Liver (tissue), 9 donors: ENCODE results near the gene OR2V1. TPM values are rescaled to one million over a fixed set of nuclear protein-coding genes. Genes with fewer than 3 reads are reported as not detected.

Experiments used
- DNase-seq: peaks from one replicate; pipeline ENCODE4 v3.0.0-alpha.2; 2017; ENCODE audit warnings: low spot score
- H3K27ac ChIP-seq, 2 donors: one replicate each; pipeline ENCODE4 v1.7.0; 2013; ENCODE audit warnings: inconsistent platforms in 2 of 2, low read length in 2 of 2, control low read depth in 1 of 2, low read depth in 1 of 2, mild to moderate bottlenecking in 1 of 2
- H3K27me3 ChIP-seq, 4 donors: one replicate each; pipeline versions ENCODE4 v1.6.1 to v1.7.0; 2013; ENCODE audit warnings: low read length in 3 of 4, inconsistent platforms in 1 of 4, mild to moderate bottlenecking in 1 of 4, moderate library complexity in 1 of 4; ENCODE audit not compliant: control insufficient read depth in 4 of 4, insufficient read depth in 4 of 4
- H3K36me3 ChIP-seq, 4 donors: one replicate each; pipeline versions ENCODE4 v1.6.1 to v1.7.0; 2013; ENCODE audit warnings: low read length in 3 of 4, mild to moderate bottlenecking in 3 of 4, low read depth in 1 of 4, moderate library complexity in 1 of 4; ENCODE audit not compliant: control insufficient read depth in 4 of 4, insufficient read depth in 3 of 4
- H3K4me1 ChIP-seq, 4 donors: one replicate each; pipeline versions ENCODE4 v1.6.1 to v1.7.0; 2013; ENCODE audit warnings: low read length in 3 of 4, mild to moderate bottlenecking in 3 of 4, moderate library complexity in 1 of 4; ENCODE audit not compliant: control insufficient read depth in 4 of 4, insufficient read depth in 4 of 4
- H3K4me3 ChIP-seq, 3 donors: one replicate each; pipeline versions ENCODE4 v1.6.1 to v1.7.0; 2013; ENCODE audit warnings: low read length in 3 of 3, control low read depth in 1 of 3, low read depth in 1 of 3, mild to moderate bottlenecking in 1 of 3
- H3K9ac ChIP-seq, 2 donors: one replicate each; pipeline ENCODE4 v1.7.0; 2013; ENCODE audit warnings: low read length in 2 of 2, mild to moderate bottlenecking in 2 of 2, moderate library complexity in 2 of 2, control low read depth in 1 of 2, low read depth in 1 of 2
- H3K9me3 ChIP-seq, 4 donors: one replicate each; pipeline versions ENCODE4 v1.6.1 to v1.7.0; 2013; ENCODE audit warnings: low read length in 3 of 4; ENCODE audit not compliant: control insufficient read depth in 4 of 4
- EGR1 ChIP-seq, 2 donors: IDR thresholded peaks; 2 replicates each; pipeline ENCODE4 v1.6.1; 2016 to 2018; ENCODE audit warnings: antibody characterized with exemption in 2 of 2, low read depth in 2 of 2
- FOXA1 ChIP-seq: IDR thresholded peaks from 2 replicates; pipeline ENCODE4 v1.6.1; 2016; ENCODE audit warnings: antibody characterized with exemption
- FOXA2 ChIP-seq: IDR thresholded peaks from 2 replicates; pipeline ENCODE4 v1.6.1; 2016; ENCODE audit warnings: antibody characterized with exemption
- GABPA ChIP-seq, 2 donors: IDR thresholded peaks in 1 of 2; conservative IDR thresholded peaks in 1 of 2; 2 replicates each; pipeline ENCODE4 v1.6.1; 2016; ENCODE audit warnings: antibody characterized with exemption in 2 of 2, mild to moderate bottlenecking in 1 of 2, moderate library complexity in 1 of 2
- HNF4A ChIP-seq, 2 donors: conservative IDR thresholded peaks; 2 replicates each; pipeline ENCODE4 v1.6.1; 2016; ENCODE audit warnings: antibody characterized with exemption in 2 of 2, mild to moderate bottlenecking in 2 of 2
- HNF4G ChIP-seq: IDR thresholded peaks from 2 replicates; pipeline ENCODE4 v1.6.1; 2016; ENCODE audit warnings: antibody characterized with exemption
- JUND ChIP-seq, 2 donors: IDR thresholded peaks; 2 replicates each; pipeline ENCODE4 v1.6.1; 2016; ENCODE audit warnings: antibody characterized with exemption in 2 of 2
- NR2F2 ChIP-seq: IDR thresholded peaks from 2 replicates; pipeline ENCODE4 v1.6.1; 2016; ENCODE audit warnings: antibody characterized with exemption
- RAD21 ChIP-seq, 2 donors: IDR thresholded peaks; 2 replicates each; pipeline ENCODE4 v1.6.1; 2016; ENCODE audit warnings: antibody characterized with exemption in 2 of 2, mild to moderate bottlenecking in 2 of 2
- RXRA ChIP-seq, 2 donors: IDR thresholded peaks; 2 replicates each; pipeline ENCODE4 v1.6.1; 2017 to 2018; ENCODE audit warnings: antibody characterized with exemption in 2 of 2, mild to moderate bottlenecking in 1 of 2
- SP1 ChIP-seq: IDR thresholded peaks from 2 replicates; pipeline ENCODE4 v1.6.1; 2018; ENCODE audit warnings: antibody characterized with exemption, mild to moderate bottlenecking
- TAF1 ChIP-seq: conservative IDR thresholded peaks from 2 replicates; pipeline ENCODE4 v1.6.1; 2016; ENCODE audit warnings: antibody characterized with exemption, mild to moderate bottlenecking
- YY1 ChIP-seq: IDR thresholded peaks from 2 replicates; pipeline ENCODE4 v1.6.1; 2016; ENCODE audit warnings: antibody characterized with exemption, mild to moderate bottlenecking
- WGBS: extraction: QIAGEN DNeasy Blood & Tissue Kit; methylation state at CpG from one replicate; pipeline ENCODE4 v1.1.7; 2013; 5-methylcytosine and 5-hydroxymethylcytosine counted together
- polyA plus RNA-seq, 2 donors: library from polyadenylated mRNA; stranded (reverse) in 1 of 2; unstranded in 1 of 2; fragments of 200-250 nt in 1 of 2; fragments of >200 nt in 1 of 2; fragmentation: Nextera tagmentation in 1 of 2; extraction: Ambion mirVana in 1 of 2; gene quantifications; one replicate each; pipeline versions ENCODE4 v1.2.1 to v1.2.3, GENCODE V29; 2013 to 2015
- total RNA-seq, 2 donors: library from RNA; depleted of rRNA; stranded (reverse); fragments of >200 nt; gene quantifications; one replicate each; pipeline ENCODE4 v1.2.3, GENCODE V29; 2014
- TF ChIP-seq, protein P1 (sequence below): IDR thresholded peaks from 2 replicates; pipeline ENCODE4 v1.6.1; 2016; ENCODE audit warnings: antibody characterized with exemption
- TF ChIP-seq, protein P2 (sequence below): fragments of 150-350 bp; IDR thresholded peaks from 2 replicates; pipeline ENCODE4 v1.5.1; 2017; ENCODE audit warnings: improper control_type of control experiment, low read depth, low read length; ENCODE audit not compliant: missing input control
- TF ChIP-seq, protein P3 (sequence below): IDR thresholded peaks from 2 replicates; pipeline ENCODE4 v1.6.1; 2016; ENCODE audit warnings: antibody characterized with exemption
- TF ChIP-seq, protein P4 (sequence below): IDR thresholded peaks from 2 replicates; pipeline ENCODE4 v1.6.1; 2016; ENCODE audit warnings: antibody characterized with exemption
- TF ChIP-seq, protein P5 (sequence below): IDR thresholded peaks from 2 replicates; pipeline ENCODE4 v1.6.1; 2016; ENCODE audit warnings: antibody characterized with exemption, mild to moderate bottlenecking
- donor health status: healthy.
- donor health status: healthy.
- donor health status: healthy.
- donor health status: healthy.
- donor health status: healthy.

The OR2V1 gene
- total and polyA plus RNA-seq, 4 donors, result not detected

DNA sequence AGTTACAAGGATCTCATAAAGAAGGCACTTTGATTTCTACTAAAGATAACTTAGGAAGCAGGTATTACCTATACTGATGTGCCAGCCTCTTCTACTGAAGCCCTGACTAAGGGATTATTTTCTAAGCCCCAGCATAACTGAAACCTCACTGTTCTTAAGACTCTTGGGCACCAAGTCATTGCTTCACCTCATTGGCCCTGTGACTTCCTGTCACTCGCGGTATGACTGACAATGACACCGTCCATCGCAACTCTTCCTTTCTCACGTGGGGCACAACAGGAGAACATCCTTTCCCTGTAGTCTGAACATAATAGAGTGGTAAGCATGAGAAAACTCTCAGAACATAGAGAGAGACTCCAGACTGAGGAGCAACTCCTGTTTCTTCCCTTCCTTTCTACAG, 22.8 kb upstream of the OR2V1 start:
- peaks cover 0 to 10% (median under 1%) of the 10 kb centered on the region in 4 donors for H3K27me3 ChIP-seq
- H3K4me1 ChIP-seq, result no peaks in the 10 kb centered on the region
- H3K9ac ChIP-seq, result no peak overlapping the region
- TF ChIP-seq TAF1 (no peak), FOXA2 (no peak), RAD21 (IDR thresholded peaks at IDR 0.05) (no peak), HNF4G (no peak), GABPA (IDR thresholded peaks at IDR 0.05 in 1 of 2, conservative IDR thresholded peaks at IDR 0.05 in 1 of 2) (no peak), SP1 (no peak), EGR1 (IDR thresholded peaks at IDR 0.05; ENCODE audit: low read depth in 2 of 2) (no peak), FOXA1 (no peak), NR2F2 (no peak), JUND (IDR thresholded peaks at IDR 0.05) (no peak), YY1 (no peak)
- TF ChIP-seq, protein P1, sequence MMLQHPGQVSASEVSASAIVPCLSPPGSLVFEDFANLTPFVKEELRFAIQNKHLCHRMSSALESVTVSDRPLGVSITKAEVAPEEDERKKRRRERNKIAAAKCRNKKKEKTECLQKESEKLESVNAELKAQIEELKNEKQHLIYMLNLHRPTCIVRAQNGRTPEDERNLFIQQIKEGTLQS, result no peak
- TF ChIP-seq, protein P2, sequence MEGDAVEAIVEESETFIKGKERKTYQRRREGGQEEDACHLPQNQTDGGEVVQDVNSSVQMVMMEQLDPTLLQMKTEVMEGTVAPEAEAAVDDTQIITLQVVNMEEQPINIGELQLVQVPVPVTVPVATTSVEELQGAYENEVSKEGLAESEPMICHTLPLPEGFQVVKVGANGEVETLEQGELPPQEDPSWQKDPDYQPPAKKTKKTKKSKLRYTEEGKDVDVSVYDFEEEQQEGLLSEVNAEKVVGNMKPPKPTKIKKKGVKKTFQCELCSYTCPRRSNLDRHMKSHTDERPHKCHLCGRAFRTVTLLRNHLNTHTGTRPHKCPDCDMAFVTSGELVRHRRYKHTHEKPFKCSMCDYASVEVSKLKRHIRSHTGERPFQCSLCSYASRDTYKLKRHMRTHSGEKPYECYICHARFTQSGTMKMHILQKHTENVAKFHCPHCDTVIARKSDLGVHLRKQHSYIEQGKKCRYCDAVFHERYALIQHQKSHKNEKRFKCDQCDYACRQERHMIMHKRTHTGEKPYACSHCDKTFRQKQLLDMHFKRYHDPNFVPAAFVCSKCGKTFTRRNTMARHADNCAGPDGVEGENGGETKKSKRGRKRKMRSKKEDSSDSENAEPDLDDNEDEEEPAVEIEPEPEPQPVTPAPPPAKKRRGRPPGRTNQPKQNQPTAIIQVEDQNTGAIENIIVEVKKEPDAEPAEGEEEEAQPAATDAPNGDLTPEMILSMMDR, result no peak
- TF ChIP-seq, protein P3, sequence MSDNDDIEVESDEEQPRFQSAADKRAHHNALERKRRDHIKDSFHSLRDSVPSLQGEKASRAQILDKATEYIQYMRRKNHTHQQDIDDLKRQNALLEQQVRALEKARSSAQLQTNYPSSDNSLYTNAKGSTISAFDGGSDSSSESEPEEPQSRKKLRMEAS, result no peak
- TF ChIP-seq, protein P4, sequence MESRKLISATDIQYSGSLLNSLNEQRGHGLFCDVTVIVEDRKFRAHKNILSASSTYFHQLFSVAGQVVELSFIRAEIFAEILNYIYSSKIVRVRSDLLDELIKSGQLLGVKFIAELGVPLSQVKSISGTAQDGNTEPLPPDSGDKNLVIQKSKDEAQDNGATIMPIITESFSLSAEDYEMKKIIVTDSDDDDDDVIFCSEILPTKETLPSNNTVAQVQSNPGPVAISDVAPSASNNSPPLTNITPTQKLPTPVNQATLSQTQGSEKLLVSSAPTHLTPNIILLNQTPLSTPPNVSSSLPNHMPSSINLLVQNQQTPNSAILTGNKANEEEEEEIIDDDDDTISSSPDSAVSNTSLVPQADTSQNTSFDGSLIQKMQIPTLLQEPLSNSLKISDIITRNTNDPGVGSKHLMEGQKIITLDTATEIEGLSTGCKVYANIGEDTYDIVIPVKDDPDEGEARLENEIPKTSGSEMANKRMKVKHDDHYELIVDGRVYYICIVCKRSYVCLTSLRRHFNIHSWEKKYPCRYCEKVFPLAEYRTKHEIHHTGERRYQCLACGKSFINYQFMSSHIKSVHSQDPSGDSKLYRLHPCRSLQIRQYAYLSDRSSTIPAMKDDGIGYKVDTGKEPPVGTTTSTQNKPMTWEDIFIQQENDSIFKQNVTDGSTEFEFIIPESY, result no peak
- H3K36me3 ChIP-seq, result no peaks in the 10 kb centered on the region
- WGBS, result 60% methylated on average over 5 of the region's 5 CpGs
- no peak overlapping the region for H3K27ac ChIP-seq
- DNase-seq, result no peak
- no peaks in the 10 kb centered on the region for H3K9me3 ChIP-seq
- no peak overlapping the region for H3K4me3 ChIP-seq

DNA sequence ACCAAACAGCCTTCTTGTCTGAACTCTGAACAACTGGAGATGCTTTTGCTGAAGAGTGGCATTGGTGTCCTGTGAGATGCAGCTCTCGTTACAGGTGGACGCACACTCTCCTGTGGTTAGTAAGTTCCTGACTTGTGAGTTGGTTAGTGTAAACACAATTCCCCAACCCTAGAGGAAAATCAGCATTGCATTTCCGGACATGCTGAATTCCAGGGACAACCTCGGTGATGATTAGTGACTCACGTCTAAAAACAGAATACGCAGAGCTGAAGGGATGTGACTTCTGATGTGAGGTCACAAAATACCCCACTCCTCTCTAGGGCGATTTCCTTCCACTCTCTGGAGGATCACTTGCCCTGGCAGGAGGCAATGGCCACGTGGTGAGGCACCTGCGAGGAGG, 21.4 kb upstream of the OR2V1 start:
- Histone ChIP-seq H3K9ac (no peak overlapping the region), H3K27ac (no peak overlapping the region), H3K4me3 (no peak overlapping the region), H3K36me3 (no peaks in the 10 kb centered on the region), H3K27me3 (peaks cover 0 to 14% (median 2%) of the 10 kb centered on the region in 4 donors), H3K9me3 (no peaks in the 10 kb centered on the region), H3K4me1 (no peaks in the 10 kb centered on the region)
- TF ChIP-seq YY1, result no peak
- TF ChIP-seq, protein P1, result no peak
- TF ChIP-seq, protein P4, result no peak
- TF ChIP-seq, protein P5, sequence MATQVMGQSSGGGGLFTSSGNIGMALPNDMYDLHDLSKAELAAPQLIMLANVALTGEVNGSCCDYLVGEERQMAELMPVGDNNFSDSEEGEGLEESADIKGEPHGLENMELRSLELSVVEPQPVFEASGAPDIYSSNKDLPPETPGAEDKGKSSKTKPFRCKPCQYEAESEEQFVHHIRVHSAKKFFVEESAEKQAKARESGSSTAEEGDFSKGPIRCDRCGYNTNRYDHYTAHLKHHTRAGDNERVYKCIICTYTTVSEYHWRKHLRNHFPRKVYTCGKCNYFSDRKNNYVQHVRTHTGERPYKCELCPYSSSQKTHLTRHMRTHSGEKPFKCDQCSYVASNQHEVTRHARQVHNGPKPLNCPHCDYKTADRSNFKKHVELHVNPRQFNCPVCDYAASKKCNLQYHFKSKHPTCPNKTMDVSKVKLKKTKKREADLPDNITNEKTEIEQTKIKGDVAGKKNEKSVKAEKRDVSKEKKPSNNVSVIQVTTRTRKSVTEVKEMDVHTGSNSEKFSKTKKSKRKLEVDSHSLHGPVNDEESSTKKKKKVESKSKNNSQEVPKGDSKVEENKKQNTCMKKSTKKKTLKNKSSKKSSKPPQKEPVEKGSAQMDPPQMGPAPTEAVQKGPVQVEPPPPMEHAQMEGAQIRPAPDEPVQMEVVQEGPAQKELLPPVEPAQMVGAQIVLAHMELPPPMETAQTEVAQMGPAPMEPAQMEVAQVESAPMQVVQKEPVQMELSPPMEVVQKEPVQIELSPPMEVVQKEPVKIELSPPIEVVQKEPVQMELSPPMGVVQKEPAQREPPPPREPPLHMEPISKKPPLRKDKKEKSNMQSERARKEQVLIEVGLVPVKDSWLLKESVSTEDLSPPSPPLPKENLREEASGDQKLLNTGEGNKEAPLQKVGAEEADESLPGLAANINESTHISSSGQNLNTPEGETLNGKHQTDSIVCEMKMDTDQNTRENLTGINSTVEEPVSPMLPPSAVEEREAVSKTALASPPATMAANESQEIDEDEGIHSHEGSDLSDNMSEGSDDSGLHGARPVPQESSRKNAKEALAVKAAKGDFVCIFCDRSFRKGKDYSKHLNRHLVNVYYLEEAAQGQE, result no peak
- TF ChIP-seq NR2F2, result no peak
- TF ChIP-seq RXRA (IDR thresholded peaks at IDR 0.05), result no peak
- no peak for TF ChIP-seq FOXA1
- no peak for TF ChIP-seq HNF4A (conservative IDR thresholded peaks at IDR 0.05)
- TF ChIP-seq SP1, result no peak
- no peak for TF ChIP-seq GABPA (IDR thresholded peaks at IDR 0.05 in 1 of 2, conservative IDR thresholded peaks at IDR 0.05 in 1 of 2)
- no peak for TF ChIP-seq HNF4G
- TF ChIP-seq FOXA2, result no peak
- TF ChIP-seq RAD21 (IDR thresholded peaks at IDR 0.05), result no peak
- WGBS, result 63% methylated on average over 9 of the region's 9 CpGs
- no peak for DNase-seq
